HFFc6 (cell line): ENCODE results near the gene ROBO4. TPM values are rescaled to one million over a fixed set of nuclear protein-coding genes. Genes with fewer than 3 reads are reported as not detected.

Source experiments
- DNase-seq: peaks from one replicate; pipeline ENCODE4 v3.0.0-alpha.2; 2018
- H3K27ac Mint-ChIP-seq: 2 replicates; pipeline ENCODE4 v1.8.0; 2020; ENCODE audit warnings: mild to moderate bottlenecking, mixed read lengths
- H3K27me3 Mint-ChIP-seq: 2 replicates; pipeline ENCODE4 v1.8.0; 2021; ENCODE audit warnings: mild to moderate bottlenecking, moderate library complexity, mixed read lengths; ENCODE audit not compliant: insufficient read depth
- H3K36me3 Mint-ChIP-seq: 2 replicates; pipeline ENCODE4 v1.8.0; 2021; ENCODE audit warnings: low read depth, mixed read lengths
- H3K4me1 Mint-ChIP-seq: 2 replicates; pipeline ENCODE4 v1.8.0; 2020; ENCODE audit warnings: low read depth, mixed read lengths
- H3K4me3 Mint-ChIP-seq: 2 replicates; pipeline ENCODE4 v1.8.0; 2020; ENCODE audit warnings: mild to moderate bottlenecking, moderate library complexity, mixed read lengths
- H3K9me3 Mint-ChIP-seq: 2 replicates; pipeline ENCODE4 v1.8.0; 2020; ENCODE audit warnings: mild to moderate bottlenecking, mixed read lengths
- total RNA-seq, 6 experiments: library from RNA; stranded (reverse); fragmentation: NEBNext Ultra II Directional; extraction: Animal tissue kit (Norgen Biotek cat#: 25700); gene quantifications; 2 replicates in 1 of 6; 3 replicates in 5 of 6; pipeline ENCODE4 v1.2.3, GENCODE V29; 2021
- TF ChIP-seq, protein P1 (sequence below): fragments of 200-600 bp; sonication (generic); IDR thresholded peaks from 2 replicates; pipeline ENCODE4 v1.5.0; 2021; ENCODE audit warnings: antibody characterized with exemption, mild to moderate bottlenecking

Gene ROBO4
- total RNA-seq, 6 experiments from 2014 or later: 0.46 to 0.63 (median 0.56) TPM

DNA sequence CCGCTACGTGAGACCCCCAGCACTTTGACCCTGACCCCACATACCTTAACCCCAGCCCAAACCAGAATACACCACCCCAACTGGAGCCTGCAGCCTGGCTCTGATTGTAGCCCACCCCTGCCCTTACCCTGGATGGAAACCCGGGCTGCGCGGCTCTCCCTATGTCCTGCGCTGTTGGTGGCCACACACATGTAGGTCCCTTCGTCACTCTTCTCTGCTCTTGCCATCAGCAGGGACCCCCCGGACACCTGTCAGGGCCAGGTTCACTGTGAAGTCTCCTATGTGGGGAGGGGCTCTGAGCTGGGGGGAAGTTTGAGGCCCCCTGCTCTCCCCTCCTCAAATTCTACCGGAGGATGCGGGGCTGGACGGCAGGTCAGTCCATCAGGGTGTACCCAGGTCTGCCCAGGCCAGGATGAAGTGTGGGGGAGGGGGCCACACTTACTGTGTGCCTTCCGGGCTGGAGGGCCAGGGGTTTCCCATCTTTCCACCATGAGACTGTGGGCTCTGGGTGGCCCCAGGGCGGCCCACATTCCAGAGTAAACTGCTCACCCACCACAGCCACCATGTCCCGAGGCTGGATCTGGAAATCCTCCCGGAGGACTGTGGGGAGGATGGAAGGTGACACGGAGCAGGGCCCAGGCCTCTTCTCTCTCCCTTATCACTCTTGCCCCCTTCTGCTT is 1.5 kb downstream of the ROBO4 start:
- Mint-ChIP-seq H3K4me3 (no peak overlapping the region), H3K4me1 (peaks cover 61% of the 10 kb centered on the region), H3K27me3 (peaks cover 4% of the 10 kb centered on the region), H3K36me3 (no peaks in the 10 kb centered on the region), H3K27ac (peak overlapping the region; percentile 69), H3K9me3 (no peaks in the 10 kb centered on the region)
- DNase-seq: peak; percentile 32
- TF ChIP-seq, protein P1, sequence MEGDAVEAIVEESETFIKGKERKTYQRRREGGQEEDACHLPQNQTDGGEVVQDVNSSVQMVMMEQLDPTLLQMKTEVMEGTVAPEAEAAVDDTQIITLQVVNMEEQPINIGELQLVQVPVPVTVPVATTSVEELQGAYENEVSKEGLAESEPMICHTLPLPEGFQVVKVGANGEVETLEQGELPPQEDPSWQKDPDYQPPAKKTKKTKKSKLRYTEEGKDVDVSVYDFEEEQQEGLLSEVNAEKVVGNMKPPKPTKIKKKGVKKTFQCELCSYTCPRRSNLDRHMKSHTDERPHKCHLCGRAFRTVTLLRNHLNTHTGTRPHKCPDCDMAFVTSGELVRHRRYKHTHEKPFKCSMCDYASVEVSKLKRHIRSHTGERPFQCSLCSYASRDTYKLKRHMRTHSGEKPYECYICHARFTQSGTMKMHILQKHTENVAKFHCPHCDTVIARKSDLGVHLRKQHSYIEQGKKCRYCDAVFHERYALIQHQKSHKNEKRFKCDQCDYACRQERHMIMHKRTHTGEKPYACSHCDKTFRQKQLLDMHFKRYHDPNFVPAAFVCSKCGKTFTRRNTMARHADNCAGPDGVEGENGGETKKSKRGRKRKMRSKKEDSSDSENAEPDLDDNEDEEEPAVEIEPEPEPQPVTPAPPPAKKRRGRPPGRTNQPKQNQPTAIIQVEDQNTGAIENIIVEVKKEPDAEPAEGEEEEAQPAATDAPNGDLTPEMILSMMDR: no peak

DNA sequence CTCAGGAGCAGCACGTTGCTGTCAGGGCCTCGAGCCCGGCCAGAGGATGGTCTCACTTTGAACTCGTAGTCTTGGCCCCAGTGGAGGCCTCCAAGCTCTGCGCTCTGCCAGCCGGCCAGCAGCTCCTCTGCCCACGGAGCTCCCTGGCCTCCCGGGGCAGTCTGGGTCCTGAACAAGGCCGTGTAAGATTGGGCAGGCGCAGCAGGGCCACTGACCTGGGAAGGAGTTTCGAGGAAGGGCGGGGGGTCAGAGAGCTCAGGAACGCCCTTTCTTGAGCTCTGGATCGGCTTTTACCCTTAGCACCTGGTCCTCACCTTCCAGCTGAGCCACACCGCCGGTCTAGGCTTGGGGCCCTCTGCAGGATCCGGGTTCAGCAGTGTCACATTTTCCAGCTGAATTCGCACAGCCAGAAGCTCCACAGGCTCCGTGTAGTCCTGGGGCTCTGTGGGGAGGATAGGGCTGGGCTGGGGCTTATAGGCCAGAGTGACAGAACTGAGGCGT is 2.1 kb downstream of the ROBO4 start:
- DNase-seq: no peak
- TF ChIP-seq, protein P1: no peak
- Mint-ChIP-seq H3K27ac (no peak overlapping the region), H3K4me3 (no peak overlapping the region), H3K4me1 (peaks cover 54% of the 10 kb centered on the region), H3K36me3 (no peaks in the 10 kb centered on the region), H3K27me3 (peaks cover 4% of the 10 kb centered on the region), H3K9me3 (no peaks in the 10 kb centered on the region)

DNA sequence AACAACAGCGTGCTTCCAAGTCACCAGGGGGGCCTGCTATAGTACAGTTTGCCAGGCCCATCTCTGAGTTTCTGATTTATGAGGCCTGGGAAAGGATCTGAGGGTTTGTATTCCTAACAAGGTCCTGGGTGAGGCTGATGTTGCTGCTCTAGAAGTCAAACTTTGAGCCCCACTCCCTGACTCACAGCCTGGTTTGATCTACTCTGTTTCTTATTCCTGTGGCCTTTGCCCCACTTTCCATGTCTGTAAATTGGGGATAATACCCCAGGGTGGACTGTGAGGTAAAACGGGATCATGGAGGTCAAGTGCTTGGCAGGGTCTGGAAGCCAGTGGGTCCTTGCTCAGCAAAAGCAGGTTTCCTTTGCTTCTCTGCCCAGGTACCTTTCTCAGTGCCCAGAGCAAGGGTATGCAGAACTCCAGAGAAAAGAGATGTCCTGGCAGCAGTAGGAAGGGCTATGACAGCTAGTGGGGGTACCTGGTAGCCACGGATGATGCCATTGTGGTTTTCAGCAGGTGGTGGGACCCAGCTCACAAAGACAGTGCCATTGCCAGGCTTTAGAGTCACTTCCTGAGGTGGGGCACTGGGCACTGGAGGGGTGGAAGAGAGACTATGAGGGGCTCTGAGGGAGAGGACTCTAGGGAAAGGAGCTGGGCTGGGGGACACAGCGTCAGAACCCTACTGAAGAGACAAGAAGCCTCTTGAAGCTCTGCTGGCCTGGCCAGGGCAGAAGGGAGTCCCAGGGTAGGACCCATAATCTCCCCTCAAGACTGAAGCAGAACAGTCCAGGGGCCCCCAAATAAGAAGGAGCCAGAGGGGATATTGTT is 2.8 kb downstream of the ROBO4 start:
- Mint-ChIP-seq H3K4me3 (no peak overlapping the region), H3K4me1 (peaks cover 47% of the 10 kb centered on the region), H3K9me3 (no peaks in the 10 kb centered on the region), H3K36me3 (no peaks in the 10 kb centered on the region), H3K27me3 (peaks cover 4% of the 10 kb centered on the region), H3K27ac (no peak overlapping the region)
- no peak for DNase-seq
- TF ChIP-seq, protein P1: no peak

DNA sequence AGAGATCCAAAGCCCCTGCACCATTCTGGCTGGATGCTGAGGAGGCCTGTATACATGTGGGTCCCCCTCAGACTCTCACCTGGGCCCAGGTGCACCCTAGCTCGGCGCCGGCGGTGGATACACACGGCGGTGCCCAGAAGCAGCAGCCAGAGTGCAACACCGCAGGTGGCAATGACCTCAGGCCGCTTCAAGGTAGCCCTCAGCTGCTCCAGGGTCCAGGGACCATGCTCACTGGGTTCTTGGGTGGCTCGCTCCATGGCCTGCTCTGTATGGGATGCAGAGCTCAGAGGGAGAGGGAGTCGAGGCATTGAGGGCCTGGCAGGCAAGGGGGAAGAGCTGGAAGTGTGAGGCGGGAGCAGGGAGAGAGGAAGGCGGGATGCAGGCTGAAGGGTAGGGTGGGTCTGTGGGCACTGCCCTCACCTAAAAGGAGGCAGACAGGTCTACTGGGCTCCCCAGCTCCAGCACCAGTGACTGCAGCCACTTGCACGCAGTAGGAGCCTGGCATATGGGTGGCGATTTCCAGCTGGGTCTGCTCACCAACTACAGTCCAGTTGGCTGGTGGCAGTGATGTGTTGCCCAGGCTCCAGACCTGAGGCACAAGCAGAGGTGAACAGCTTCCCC is 3.8 kb downstream of the ROBO4 start:
- H3K36me3 Mint-ChIP-seq: no peaks in the 10 kb centered on the region
- peaks cover 38% of the 10 kb centered on the region for H3K4me1 Mint-ChIP-seq
- H3K4me3 Mint-ChIP-seq: no peak overlapping the region
- no peak for DNase-seq
- no peaks in the 10 kb centered on the region for H3K9me3 Mint-ChIP-seq
- H3K27me3 Mint-ChIP-seq: peaks cover 2% of the 10 kb centered on the region
- H3K27ac Mint-ChIP-seq: no peak overlapping the region
- TF ChIP-seq, protein P1: no peak

DNA sequence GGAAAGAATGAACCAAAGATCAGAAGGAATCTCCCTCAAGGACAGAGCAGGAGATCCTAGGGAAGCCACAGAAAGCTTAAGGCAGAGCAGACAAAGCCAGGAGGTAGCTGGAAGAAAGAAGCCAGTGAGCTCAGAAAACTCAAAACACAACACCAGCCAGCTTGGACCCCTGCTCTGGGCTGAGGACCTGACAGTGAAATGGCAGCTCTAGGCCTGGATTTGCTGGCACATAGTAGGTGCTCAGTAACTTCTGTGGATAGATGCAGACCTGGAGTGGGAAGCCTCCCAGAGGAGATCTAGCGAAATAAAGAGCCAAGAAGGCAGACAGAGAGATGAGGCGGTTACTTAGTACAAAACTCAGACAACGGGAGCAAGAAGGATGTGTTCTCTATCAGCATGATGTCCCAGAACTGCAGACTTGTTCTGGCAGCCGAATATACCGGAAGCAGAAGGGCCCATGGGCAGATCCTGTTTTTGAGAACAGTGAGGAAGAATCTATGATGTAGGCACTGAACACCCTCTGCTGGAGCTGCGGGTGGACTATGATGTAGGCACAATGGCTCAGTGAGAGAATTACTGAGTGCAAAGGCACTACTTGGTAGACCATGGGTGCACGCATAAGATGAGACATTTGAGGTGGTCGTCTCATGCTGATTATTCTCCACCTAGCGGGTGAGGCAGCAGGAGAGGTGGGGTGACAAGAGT is 4.8 kb downstream of the ROBO4 start:
- Mint-ChIP-seq H3K9me3 (no peaks in the 10 kb centered on the region), H3K27me3 (peaks cover 2% of the 10 kb centered on the region; the same call in 1 of the 2 replicates), H3K4me1 (peaks cover 28% of the 10 kb centered on the region), H3K27ac (no peak overlapping the region), H3K4me3 (no peak overlapping the region), H3K36me3 (no peaks in the 10 kb centered on the region)
- DNase-seq: no peak
- TF ChIP-seq, protein P1: no peak
